GM18951 (cell line): ENCODE measurements around the gene ATP4A.

Experiments used
- POLR2A ChIP-seq: IDR thresholded peaks from 4 replicates; pipeline ENCODE4 v1.6.1; 2011; ENCODE audit warnings: mild to moderate bottlenecking; ENCODE audit not compliant: insufficient read length, insufficient read depth; ENCODE audit errors: extremely low read depth
- in situ Hi-C: fragments of 300-500 bp; cut with MboI; formaldehyde crosslinking; loops from one replicate; pipeline ENCODE4 v1.12.0; 2022; ENCODE audit warnings: low sequenced_read_pairs, mixed read lengths, inconsistent platforms; ENCODE audit not compliant: unreplicated experiment

ATP4A gene

GRCh38 chr19:35506011-35506410 is 57.4 kb downstream of the ATP4A start:
- TF ChIP-seq POLR2A = no peak
- in situ Hi-C loops = no loop called here

- TF ChIP-seq POLR2A = no peak
Observed at GRCh38 chr19:35502751-35503150, 60.7 kb downstream of the ATP4A start.

GRCh38 chr19:35501684-35502083 is 61.8 kb downstream of the ATP4A start:
- in situ Hi-C loops = no loop called here

More at GRCh38 chr19:35502751-35503150, 60.7 kb downstream of the ATP4A start:
- in situ Hi-C loops = no loop called here

GRCh38 chr19:35500611-35501010 is 62.8 kb downstream of the ATP4A start:
- in situ Hi-C loops = no loop called here
- TF ChIP-seq POLR2A = no peak

More at GRCh38 chr19:35501684-35502083, 61.8 kb downstream of the ATP4A start:
- TF ChIP-seq POLR2A = no peak
